Smooth muscle cell (in vitro differentiated cells): ENCODE measurements around the gene EDARADD. TPM values are rescaled to one million over a fixed set of nuclear protein-coding genes. Genes with fewer than 3 reads are reported as not detected.

ENCODE experiments used
- DNase-seq: peaks from one replicate; lab custom pipeline; 2025; ENCODE audit not compliant: unreplicated experiment; lab: John Stamatoyannopoulos, UW
- H2AFZ ChIP-seq: fragments of 200-600 bp; sonication (generic); 2 replicates; pipeline ENCODE4 v1.6.0; 2016; ENCODE audit warnings: antibody characterized with exemption, low read depth, mild to moderate bottlenecking
- H3F3A ChIP-seq: fragments of 200-600 bp; sonication (generic); 2 replicates; pipeline ENCODE4 v1.6.0; 2017; ENCODE audit warnings: antibody characterized with exemption, low read depth
- H3K27ac ChIP-seq: fragments of 200-600 bp; sonication (generic); 2 replicates; pipeline ENCODE4 v1.5.1; 2016; ENCODE audit warnings: low read depth, mild to moderate bottlenecking
- H3K27me3 ChIP-seq: fragments of 200-600 bp; sonication (generic); 2 replicates; pipeline ENCODE4 v1.6.1; 2016; ENCODE audit warnings: low read depth, mild to moderate bottlenecking
- H3K36me3 ChIP-seq: fragments of 200-600 bp; sonication (generic); 2 replicates; pipeline ENCODE4 v1.5.1; 2016; ENCODE audit warnings: low read depth
- H3K4me1 ChIP-seq: fragments of 200-600 bp; sonication (generic); 2 replicates; pipeline ENCODE4 v1.5.1; 2016; ENCODE audit warnings: low read depth
- H3K4me2 ChIP-seq: fragments of 200-600 bp; sonication (generic); 2 replicates; pipeline ENCODE4 v1.6.0; 2016; ENCODE audit warnings: mild to moderate bottlenecking
- H3K4me3 ChIP-seq: fragments of 200-600 bp; sonication (generic); 2 replicates; pipeline ENCODE4 v1.5.1; 2016; ENCODE audit warnings: mild to moderate bottlenecking
- H3K79me2 ChIP-seq: fragments of 200-600 bp; sonication (generic); 2 replicates; pipeline ENCODE4 v1.6.0; 2016; ENCODE audit warnings: low read depth, mild to moderate bottlenecking
- H3K9ac ChIP-seq: fragments of 200-600 bp; sonication (generic); 2 replicates; pipeline ENCODE4 v1.6.0; 2016; ENCODE audit warnings: low read depth
- H3K9me3 ChIP-seq: fragments of 200-600 bp; sonication (generic); replicated peaks from 2 replicates; pipeline ENCODE4 v1.5.1; 2016; ENCODE audit warnings: low read depth
- H4K20me1 ChIP-seq: fragments of 200-600 bp; sonication (generic); 2 replicates; pipeline ENCODE4 v1.6.0; 2016; ENCODE audit warnings: low read depth
- WGBS: methylation state at CpG from one replicate; pipeline ENCODE4 v1.1.7; 2016; ENCODE audit warnings: low lambda C conversion rate; 5-methylcytosine and 5-hydroxymethylcytosine counted together
- polyA plus RNA-seq: library from polyadenylated mRNA; unstranded; fragments of >200 nt; fragmentation: Nextera tagmentation; extraction: Ambion mirVana; gene quantifications from 2 replicates; pipeline ENCODE4 v1.2.1, GENCODE V29; 2016
- total RNA-seq: library from RNA; depleted of rRNA; stranded (reverse); fragments of >200 nt; gene quantifications from 2 replicates; pipeline ENCODE4 v1.2.3, GENCODE V29; 2014
- TF ChIP-seq, protein P1 (sequence below): fragments of 200-600 bp; sonication (generic); IDR thresholded peaks from 2 replicates; pipeline ENCODE4 v1.5.1; 2017; ENCODE audit warnings: borderline replicate concordance, mild to moderate bottlenecking, antibody characterized with exemption; ENCODE audit not compliant: insufficient read depth, poor library complexity, severe bottlenecking

The EDARADD gene
- total and polyA plus RNA-seq, 2 experiments from 2014 or later, result 5.8 to 7.7 TPM

DNA sequence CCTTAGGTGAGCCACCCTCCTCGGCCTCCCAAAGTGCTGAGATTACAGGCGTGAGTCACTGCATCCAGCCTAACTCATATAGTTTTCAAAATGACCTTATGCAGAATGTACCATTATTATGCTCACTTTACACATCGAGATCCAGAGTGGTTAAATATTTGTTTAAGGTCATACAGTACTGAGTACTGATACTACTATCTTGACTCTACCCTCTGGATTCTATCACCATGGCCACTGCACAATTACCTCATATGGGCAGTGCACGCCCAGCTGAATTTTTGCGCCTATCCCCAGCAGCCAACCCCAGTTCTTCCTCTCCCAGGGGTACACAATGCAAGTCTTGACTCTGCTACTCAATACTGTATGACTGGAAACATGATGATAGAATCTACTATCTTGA, 56.7 kb downstream of the EDARADD start:
- H3K4me2 ChIP-seq, result no peak overlapping the region
- TF ChIP-seq, protein P1, sequence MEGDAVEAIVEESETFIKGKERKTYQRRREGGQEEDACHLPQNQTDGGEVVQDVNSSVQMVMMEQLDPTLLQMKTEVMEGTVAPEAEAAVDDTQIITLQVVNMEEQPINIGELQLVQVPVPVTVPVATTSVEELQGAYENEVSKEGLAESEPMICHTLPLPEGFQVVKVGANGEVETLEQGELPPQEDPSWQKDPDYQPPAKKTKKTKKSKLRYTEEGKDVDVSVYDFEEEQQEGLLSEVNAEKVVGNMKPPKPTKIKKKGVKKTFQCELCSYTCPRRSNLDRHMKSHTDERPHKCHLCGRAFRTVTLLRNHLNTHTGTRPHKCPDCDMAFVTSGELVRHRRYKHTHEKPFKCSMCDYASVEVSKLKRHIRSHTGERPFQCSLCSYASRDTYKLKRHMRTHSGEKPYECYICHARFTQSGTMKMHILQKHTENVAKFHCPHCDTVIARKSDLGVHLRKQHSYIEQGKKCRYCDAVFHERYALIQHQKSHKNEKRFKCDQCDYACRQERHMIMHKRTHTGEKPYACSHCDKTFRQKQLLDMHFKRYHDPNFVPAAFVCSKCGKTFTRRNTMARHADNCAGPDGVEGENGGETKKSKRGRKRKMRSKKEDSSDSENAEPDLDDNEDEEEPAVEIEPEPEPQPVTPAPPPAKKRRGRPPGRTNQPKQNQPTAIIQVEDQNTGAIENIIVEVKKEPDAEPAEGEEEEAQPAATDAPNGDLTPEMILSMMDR, result no peak
- no peak overlapping the region for H3K27ac ChIP-seq
- H3K4me3 ChIP-seq, result no peak overlapping the region
- H4K20me1 ChIP-seq, result no peaks in the 10 kb centered on the region
- no peaks in the 10 kb centered on the region for H3K27me3 ChIP-seq
- no peaks in the 10 kb centered on the region for H3F3A ChIP-seq
- no peak overlapping the region for H3K9ac ChIP-seq
- no peak for DNase-seq
- no peak overlapping the region for H2AFZ ChIP-seq
- no peaks in the 10 kb centered on the region for H3K79me2 ChIP-seq
- no peaks in the 10 kb centered on the region for H3K4me1 ChIP-seq
- WGBS, result 94% methylated on average over 5 of the region's 5 CpGs
- no peaks in the 10 kb centered on the region for H3K9me3 ChIP-seq
- no peaks in the 10 kb centered on the region for H3K36me3 ChIP-seq

DNA sequence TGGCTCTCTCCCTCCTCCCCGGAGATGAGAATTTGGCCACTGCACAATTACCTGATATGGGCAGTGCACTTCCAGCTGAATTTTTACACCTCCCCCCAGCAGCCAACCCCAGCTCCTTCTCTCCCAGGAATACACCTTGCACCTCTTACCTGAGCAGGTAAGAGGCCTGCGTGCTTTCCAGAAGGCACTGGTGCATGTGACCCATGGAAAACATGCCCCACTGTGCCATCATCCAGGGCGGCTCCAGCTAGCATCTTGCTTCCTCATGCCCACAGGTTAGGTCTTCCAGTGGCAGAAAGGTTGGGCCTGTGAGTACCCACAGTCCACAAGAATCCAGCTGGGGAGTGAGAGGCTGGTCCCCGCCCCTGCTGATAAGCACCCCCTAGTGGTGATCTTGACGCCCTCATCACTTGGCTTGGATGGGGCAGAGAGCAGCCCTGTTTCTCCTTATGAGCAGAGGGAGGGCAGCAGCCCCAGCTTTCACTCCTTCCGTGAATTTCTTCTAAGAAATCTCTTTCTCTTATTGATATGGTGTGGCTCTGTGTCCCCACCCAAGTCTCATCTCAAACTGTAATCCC, 57.8 kb downstream of the EDARADD start:
- Histone ChIP-seq H3K9me3 (no peaks in the 10 kb centered on the region), H3K36me3 (no peaks in the 10 kb centered on the region), H4K20me1 (no peaks in the 10 kb centered on the region), H3K79me2 (no peaks in the 10 kb centered on the region), H3K4me1 (no peaks in the 10 kb centered on the region), H3K9ac (no peak overlapping the region), H3K4me2 (no peak overlapping the region), H3F3A (no peaks in the 10 kb centered on the region), H3K4me3 (no peak overlapping the region), H3K27ac (no peak overlapping the region), H3K27me3 (no peaks in the 10 kb centered on the region), H2AFZ (no peak overlapping the region)
- whole genome bisulfite sequencing, result 74% methylated on average over 6 of the region's 6 CpGs
- TF ChIP-seq, protein P1, result no peak
- no peak for DNase-seq

DNA sequence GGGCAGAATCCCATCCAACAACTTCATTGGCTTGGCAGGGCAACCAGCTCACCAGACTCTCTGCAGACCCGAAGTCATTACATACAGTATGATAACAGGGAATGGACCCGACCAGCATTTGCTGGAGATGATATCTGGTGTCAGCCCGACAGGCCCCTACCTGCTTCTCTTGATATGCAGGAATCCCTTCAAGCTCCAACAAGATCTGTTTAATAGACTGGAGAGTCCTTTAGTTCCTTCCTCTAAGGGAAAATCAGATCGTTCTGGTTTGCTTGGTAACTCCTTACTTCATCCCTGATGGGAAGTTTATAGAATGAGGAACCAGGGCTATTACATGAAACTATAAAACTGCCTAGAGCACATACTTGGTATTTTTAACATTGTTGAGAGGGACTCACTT, 61.2 kb downstream of the EDARADD start:
- no peak for DNase-seq
- no peaks in the 10 kb centered on the region for H3K36me3 ChIP-seq
- no peak overlapping the region for H2AFZ ChIP-seq
- WGBS, result 50% methylated on average over 4 of the region's 4 CpGs
- no peak overlapping the region for H3K4me2 ChIP-seq
- no peaks in the 10 kb centered on the region for H4K20me1 ChIP-seq
- H3K79me2 ChIP-seq, result no peaks in the 10 kb centered on the region
- H3K27me3 ChIP-seq, result no peaks in the 10 kb centered on the region
- H3K4me1 ChIP-seq, result no peaks in the 10 kb centered on the region
- no peaks in the 10 kb centered on the region for H3K9me3 ChIP-seq
- TF ChIP-seq, protein P1, result no peak
- no peak overlapping the region for H3K9ac ChIP-seq
- H3K4me3 ChIP-seq, result no peak overlapping the region
- no peaks in the 10 kb centered on the region for H3F3A ChIP-seq
- no peak overlapping the region for H3K27ac ChIP-seq

DNA sequence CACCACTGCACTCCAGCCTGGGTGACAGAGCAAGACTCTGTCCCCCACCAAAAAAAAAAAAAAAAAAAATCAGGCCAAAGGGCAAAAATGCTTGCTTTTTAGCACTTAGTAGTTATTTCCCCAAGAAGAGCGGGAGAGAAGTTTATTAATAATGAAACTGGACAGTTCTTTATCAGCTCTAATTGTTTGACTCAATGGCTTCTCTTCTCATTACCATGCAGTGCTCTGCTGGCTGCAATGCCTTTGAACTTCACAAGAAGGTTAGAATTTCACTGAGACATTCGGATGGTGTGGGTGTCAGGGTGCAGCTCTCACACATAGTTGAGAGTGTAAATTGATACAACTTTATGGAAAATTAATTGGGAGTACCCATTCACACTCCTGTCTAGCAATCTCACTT, 63.7 kb downstream of the EDARADD start:
- H3K27me3 ChIP-seq, result no peaks in the 10 kb centered on the region
- no peaks in the 10 kb centered on the region for H3K9me3 ChIP-seq
- WGBS, result 97% methylated on average over 2 of the region's 2 CpGs

More for the DNA sequence above, 63.7 kb downstream of the EDARADD start:
- no peak overlapping the region for H2AFZ ChIP-seq
- H3K27ac ChIP-seq, result no peak overlapping the region
- H3K4me3 ChIP-seq, result no peak overlapping the region
- H3K36me3 ChIP-seq, result no peaks in the 10 kb centered on the region
- H3K9ac ChIP-seq, result no peak overlapping the region
- H3K4me2 ChIP-seq, result no peak overlapping the region
- no peaks in the 10 kb centered on the region for H4K20me1 ChIP-seq
- no peaks in the 10 kb centered on the region for H3F3A ChIP-seq
- DNase-seq, result no peak
- no peaks in the 10 kb centered on the region for H3K4me1 ChIP-seq
- TF ChIP-seq, protein P1, result no peak
- no peaks in the 10 kb centered on the region for H3K79me2 ChIP-seq
